GM23338 (cell line): Measurements from ENCODE around the gene RRP36.

Experiments
- CREB1 ChIP-seq: fragments of 250-450 bp; sonication (Bioruptor Pico); IDR thresholded peaks from 2 replicates; pipeline ENCODE4 v1.5.0; 2020; ENCODE audit warnings: low read depth, mild to moderate bottlenecking, moderate library complexity
- CTCF ChIP-seq, 2 experiments: fragments of 200-600 bp in 1 of 2; sonication (generic) in 1 of 2; conservative IDR thresholded peaks; 2 replicates each; pipeline versions ENCODE4 v1.5.1 to v1.6.1; 2016 to 2017; ENCODE audit warnings: antibody characterized with exemption in 2 of 2, low read depth in 2 of 2, mild to moderate bottlenecking in 2 of 2, moderate library complexity in 1 of 2
- ETS1 ChIP-seq: IDR thresholded peaks from 2 replicates; pipeline ENCODE4 v1.6.1; 2016; ENCODE audit warnings: antibody characterized with exemption
- EZH2 ChIP-seq: fragments of 200-600 bp; sonication (generic); IDR thresholded peaks from one replicate; pipeline ENCODE4 v1.8.0; 2017; ENCODE audit warnings: antibody characterized with exemption, mild to moderate bottlenecking, low read depth; ENCODE audit not compliant: unreplicated experiment
- EZH2phosphoT487 ChIP-seq: fragments of 200-600 bp; sonication (generic); IDR thresholded peaks from one replicate; pipeline ENCODE4 v1.8.1; 2018; ENCODE audit warnings: antibody characterized with exemption; ENCODE audit not compliant: unreplicated experiment
- JUNB ChIP-seq: IDR thresholded peaks from one replicate; pipeline ENCODE4 v1.6.1; 2016; ENCODE audit warnings: antibody characterized with exemption; ENCODE audit not compliant: unreplicated experiment
- NANOG ChIP-seq: IDR thresholded peaks from 2 replicates; pipeline ENCODE4 v1.6.1; 2016; ENCODE audit warnings: antibody characterized with exemption, borderline replicate concordance
- POLR2AphosphoS5 ChIP-seq: IDR thresholded peaks from 2 replicates; pipeline ENCODE4 v1.6.1; 2016; ENCODE audit warnings: antibody characterized with exemption, low read depth
- REST ChIP-seq: IDR thresholded peaks from one replicate; pipeline ENCODE4 v1.6.1; 2018; ENCODE audit warnings: antibody characterized with exemption; ENCODE audit not compliant: unreplicated experiment
- ZNF114 ChIP-seq: fragments of 250-450 bp; sonication (Bioruptor Pico); IDR thresholded peaks from 2 replicates; pipeline ENCODE4 v1.5.0; 2020; ENCODE audit warnings: mild to moderate bottlenecking, moderate library complexity
- ZNF331 ChIP-seq: fragments of 250-450 bp; sonication (Bioruptor Pico); IDR thresholded peaks from 2 replicates; pipeline ENCODE4 v1.5.0; 2020; ENCODE audit warnings: low read depth, mild to moderate bottlenecking, moderate library complexity
- ZNF462 ChIP-seq: fragments of 250-450 bp; sonication (Bioruptor Pico); IDR thresholded peaks from 2 replicates; pipeline ENCODE4 v1.5.0; 2020; ENCODE audit warnings: mild to moderate bottlenecking, moderate library complexity

GRCh38 chr6:43052842-43053544, 31.6 kb downstream of the RRP36 start:
- TF ChIP-seq CTCF (conservative IDR thresholded peaks at IDR 0.05; ENCODE audit: low read depth in 2 of 2) = no peak
- TF ChIP-seq POLR2AphosphoS5 = no peak
- TF ChIP-seq EZH2 = no peak
- no peak for TF ChIP-seq CREB1 (CRISPR knock-in tag)
- TF ChIP-seq EZH2phosphoT487 = no peak
- TF ChIP-seq ETS1 = no peak
- TF ChIP-seq ZNF114 (CRISPR knock-in tag) = no peak
- no peak for TF ChIP-seq REST
- no peak for TF ChIP-seq JUNB
- TF ChIP-seq ZNF331 (CRISPR knock-in tag) = no peak
- no peak for TF ChIP-seq NANOG
- TF ChIP-seq ZNF462 (CRISPR knock-in tag) = no peak
